Stimulated activated CD8-positive, alpha-beta memory T cell treated with anti-CD3 and anti-CD28 coated beads, Interleukin-7, amount 100 ng/mL, for 4 hours (primary cell): ENCODE results near the gene KCNQ1.

Experiments used
- DNase-seq, 2 donors: peaks; one replicate each; pipeline ENCODE4 v3.0.0-alpha.2; 2020; ENCODE audit warnings: low read depth in 2 of 2

Gene KCNQ1

DNA sequence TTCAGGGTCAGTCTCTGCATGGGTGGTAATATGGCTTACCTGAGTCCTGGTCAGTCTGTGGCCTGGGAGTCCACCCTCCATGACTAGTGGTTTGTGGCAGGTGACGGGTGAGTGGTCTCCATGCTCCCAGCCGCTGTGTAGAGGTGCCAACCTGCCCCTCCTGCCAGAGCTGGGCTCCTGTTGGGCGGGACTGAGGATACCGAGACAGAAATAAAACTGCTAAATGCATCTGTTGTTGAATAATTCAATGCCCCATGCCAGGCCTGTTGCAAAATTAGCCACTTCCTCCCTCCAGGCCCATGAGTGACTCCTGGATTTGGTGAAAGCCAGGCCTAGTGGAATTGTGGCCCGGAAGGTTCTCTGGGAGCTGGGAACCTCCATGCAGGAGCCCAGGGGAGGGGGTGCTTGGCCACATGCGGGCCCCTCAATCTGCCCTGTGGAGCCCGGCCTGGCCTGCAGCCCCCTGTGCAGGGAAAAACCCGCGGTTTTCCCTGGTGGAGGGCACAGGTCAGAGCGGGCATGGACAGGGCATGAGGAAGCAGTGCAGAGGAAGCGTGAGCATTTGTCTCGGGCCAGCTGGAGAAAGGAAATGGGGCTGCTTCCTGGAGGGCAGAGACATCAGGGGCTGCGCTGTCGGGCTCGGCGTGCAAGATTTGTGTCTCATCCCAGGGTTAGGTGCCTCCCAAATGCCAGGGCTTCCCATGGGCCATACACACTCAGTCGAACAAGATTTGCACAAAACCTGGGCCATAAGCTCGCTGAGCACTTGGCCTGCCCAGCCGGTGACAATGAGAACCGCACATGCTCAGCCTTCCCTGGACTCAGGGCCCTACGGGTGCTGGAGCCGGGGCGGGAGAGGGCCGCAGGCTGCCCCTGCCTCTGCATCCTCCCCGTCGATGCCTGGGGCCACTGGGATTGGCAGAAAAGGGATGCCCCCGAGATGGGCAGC lies 66.9 kb downstream of the KCNQ1 start:
- DNase-seq: no peak

DNA sequence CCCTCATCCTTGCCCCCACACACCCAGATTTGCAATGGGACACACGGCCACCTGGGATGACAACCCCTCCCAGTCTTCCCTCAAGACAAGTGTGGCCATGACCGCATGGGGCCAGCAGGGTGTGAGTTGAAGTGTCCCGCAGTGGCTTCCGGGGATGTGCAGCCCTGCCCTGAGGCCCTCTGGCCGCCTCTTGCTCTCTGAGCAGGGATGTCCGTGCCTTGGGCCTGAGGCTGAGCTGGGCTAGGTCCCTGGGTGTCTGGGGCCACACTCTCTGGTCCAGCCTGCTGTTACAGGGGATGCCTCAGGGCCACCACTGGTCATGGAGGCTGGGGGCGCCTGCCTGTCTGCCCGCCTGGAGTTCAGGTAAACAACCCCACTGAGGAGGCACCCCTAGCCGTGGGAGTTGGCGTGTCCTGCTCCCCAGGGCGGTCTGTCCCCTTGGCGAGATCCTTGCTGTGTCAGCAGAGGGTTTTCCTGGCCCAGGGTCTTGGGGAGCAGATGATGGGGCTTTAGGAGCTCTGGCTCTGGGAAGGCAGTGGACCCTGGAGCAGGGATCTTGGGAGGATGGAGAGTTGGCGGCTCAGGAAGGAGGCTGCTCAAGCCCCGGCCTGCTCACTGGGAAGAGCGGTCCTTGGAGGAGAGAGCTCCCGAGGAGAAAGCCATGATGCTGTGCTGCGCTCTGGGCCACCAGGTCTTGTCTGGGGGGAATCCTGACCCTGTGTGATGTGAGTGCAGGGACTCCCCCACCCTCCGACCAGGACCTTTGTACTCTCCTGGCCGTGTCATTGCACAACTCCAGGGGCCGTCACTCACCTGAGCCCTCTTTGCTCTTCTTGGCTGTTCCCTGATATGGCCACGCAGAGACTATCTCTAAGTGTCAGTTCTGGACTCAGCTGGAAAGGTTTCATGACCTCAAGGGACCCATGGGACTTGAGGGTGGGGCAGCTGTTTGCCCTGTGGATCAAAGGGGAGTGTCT lies 67.9 kb downstream of the KCNQ1 start:
- no peak for DNase-seq

DNA sequence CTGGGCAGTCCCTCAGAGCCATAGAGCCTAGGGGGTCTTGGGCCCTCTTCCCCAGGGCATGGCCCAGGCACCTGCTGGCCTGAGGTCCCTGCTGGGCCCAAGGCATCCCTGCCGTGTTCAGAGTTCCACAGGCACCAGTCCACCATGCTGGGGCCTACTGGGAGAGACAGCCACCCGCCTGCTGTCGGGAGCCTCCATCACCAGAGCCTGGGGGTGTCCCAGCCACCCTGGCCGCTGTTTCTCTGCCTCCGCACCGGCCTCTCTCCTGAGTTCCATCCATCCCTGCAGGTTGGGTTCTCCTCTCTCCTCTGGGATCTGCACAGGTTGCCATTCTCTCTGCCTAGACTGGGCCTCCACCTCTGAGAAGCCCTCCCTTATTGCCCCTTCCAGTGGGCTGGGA lies 68.6 kb downstream of the KCNQ1 start:
- DNase-seq: no peak

DNA sequence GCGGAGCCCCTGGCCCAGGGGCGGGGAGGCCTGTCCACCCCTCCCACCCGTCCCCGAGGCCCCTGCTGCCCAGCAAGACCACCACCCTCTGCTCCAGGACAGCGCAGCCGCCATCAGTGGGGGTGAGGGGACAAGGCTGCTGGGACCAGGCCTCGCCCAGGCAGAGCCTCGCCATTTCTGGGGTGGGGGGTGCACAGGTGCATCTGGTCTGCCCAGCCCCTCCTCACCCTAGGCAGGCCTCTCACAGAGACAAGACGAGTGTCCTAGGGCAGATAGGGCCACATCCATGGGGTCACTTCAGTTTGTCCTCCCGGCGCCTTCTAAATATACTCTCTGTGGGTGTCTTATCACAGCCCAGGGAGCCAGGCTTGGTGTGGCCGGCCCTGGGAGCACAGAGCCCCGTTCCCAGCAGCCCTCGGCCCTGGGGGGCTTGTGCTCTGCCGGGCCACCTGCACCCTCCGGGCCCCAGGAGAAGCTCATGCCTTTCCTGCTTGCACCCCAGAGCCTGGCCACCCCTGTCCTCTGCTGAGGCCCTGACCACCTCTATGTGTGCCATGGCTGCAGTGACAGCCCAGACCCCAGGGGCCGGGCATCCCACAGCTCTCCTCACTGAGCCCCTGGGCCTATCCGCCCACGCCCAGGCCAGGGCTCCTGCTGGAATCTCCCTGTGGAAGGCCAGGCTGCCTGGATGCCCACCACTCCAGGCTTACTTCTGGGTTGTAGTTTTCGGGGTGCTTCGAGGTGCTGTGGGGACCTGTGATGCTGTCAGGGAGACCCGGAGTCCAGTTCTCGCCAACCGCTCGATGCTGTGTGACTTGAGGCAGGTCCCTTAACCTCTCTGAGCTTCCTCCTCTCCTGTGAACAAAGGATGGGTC lies 70.8 kb downstream of the KCNQ1 start:
- no peak for DNase-seq

DNA sequence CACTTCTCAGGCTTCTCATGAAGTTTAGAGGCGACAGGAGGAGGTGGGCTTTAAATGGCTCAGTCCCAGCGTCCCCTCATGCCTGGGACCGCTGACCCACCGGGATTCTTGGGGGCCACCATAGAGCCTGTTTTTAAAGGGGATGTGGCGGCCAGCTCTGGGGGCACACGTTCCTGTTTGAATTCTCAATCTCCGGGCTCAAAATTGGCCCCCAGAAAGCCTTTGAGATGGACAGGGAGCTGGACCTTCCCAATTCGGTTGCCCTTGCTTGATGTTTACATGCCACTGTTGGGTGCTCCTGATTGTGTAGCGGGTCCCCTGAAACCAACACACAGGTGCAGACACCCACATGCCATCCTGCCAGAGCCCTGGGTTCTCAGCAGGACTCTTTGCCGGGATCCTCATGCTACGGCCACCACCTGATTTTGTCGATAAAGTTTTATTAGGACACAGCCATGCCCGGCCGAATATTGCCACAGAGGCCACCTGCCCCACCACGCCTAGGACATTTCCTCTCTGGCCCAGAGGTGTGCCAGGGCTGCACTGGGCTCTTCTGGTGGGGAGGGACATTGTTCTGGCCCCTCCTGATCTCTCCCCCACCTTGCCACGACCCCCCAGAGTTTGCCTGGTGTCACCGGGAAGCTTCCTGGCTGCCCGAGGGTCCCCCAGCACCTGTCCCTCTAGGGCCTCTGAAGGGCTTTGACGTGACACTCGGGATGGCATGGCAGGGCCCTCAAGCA lies 71.6 kb downstream of the KCNQ1 start:
- no peak for DNase-seq

DNA sequence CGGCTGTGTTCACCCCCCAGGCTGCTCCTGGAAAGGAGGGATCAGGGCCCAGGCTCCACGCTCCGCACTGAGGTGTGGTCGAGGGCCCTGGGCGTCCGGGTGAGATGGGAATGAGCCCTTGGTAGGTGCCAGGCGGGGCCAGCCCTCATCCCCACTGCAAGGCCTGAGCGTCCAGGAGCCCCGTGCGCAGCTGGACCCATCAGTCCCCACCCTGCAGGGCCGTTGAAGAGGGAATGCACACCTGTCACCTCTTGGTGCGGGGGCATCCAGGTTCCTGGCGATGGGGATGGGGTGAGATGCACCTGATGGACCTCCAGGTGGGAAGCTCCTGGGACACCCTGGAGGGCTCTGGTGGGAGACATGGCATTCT lies 72.2 kb downstream of the KCNQ1 start:
- no peak for DNase-seq

DNA sequence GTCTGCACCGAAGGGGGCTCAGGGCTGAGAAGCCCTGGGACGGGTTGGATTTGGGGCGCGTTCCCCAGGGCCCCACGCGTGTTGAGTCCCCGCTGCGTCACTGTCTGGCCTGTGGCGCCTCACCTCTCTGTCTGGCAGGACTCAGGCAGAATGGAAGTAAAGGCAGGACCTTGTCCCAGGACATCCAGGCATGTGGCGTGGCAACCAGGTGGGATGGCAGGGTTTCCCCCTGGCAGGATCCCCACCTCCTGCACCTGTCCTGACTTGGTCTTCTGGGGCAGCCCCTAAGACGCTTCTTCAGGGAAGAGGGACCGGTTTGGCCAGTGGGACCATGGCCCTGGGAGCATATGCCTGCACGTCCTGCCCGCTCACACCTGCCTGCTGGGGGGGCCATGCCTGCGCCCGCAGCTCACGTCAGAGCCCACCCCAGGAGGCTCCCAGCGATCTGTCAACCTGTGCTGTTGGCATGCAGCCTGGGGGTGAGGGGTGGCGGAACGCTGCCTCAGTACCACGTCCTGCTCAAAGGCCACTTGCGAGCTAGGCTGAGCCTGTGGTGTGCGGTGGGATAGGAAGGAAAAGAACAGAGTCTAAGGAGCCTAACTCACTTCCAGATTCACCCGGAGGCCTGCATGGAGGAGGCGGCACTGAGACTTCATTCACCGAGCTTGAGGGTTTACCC lies 72.7 kb downstream of the KCNQ1 start:
- DNase-seq: no peak

DNA sequence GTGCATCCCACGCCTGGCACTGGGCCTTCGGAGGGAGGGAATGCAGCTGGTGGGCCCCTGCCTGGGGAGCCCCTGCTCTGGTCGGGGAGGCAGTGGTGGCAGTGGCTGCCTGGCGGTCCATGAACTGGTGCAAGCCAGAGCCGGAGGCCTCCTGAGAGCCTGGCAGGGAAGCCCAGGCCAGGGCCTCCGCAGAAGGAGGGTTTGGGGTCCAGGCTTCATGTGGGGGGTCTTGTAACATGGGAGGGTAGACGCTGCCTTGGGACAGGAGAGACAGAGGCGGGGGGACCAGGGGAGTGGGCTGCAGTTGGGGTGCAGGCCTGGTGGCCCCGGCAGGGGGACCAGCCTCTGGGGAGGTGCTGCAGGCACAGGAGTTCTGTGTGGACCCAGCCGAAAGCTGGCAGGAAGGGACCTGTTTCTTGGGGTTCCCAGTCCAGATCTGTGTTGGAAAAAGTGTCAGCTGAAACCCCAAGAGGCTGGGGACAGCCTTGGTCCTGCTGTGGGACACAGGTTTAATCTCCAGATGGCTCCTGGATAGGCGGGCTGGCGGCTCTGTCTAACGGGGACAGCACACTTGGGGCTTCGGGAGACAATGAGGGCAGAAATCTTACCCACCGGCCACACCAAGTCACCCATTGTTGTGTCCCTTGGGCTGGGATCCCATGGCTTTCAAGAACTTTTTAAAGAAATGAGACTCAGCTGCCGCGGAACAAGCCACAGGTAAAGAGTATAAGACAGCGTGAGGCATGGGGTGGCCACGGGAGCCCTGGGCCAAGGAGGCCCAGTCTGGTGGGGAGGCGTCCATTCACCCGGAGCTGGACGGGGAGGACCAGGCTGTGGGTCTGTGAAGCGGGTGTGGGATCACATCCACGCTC lies 73.5 kb downstream of the KCNQ1 start:
- no peak for DNase-seq

DNA sequence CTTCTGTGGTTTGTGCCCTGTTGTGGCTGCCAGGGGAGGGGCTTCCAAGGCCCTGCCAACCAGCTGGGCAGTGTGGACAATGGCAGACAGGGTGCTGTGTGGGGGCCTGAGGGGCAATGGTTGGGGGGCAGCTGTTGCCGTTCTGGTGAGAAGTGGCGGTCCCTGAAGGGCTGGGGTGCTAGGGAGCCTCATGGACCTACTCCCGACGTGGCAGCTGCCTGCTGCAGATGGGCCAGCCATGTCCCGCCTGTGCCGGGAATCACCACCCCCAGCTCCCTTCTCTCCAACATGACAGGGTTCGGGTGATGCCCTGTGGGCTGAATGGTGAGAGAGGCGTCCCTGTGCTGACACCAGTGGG lies 74.2 kb downstream of the KCNQ1 start:
- no peak for DNase-seq

DNA sequence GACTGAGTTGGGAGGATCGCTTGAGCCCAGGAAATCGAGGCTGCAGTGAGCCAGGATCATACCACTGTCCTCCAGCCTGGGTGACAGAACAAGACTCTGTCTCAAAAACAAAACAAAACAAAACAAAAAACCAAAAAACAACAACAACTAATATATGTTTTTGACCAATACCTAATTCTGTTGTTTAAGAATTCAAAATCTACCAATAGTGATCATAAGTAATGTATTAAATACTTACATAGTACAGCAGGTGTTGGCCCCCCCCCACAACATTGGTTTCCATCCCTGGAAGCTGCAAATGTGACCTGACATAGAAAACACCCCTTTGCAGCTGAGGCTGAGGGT lies 74.7 kb downstream of the KCNQ1 start:
- DNase-seq: no peak

DNA sequence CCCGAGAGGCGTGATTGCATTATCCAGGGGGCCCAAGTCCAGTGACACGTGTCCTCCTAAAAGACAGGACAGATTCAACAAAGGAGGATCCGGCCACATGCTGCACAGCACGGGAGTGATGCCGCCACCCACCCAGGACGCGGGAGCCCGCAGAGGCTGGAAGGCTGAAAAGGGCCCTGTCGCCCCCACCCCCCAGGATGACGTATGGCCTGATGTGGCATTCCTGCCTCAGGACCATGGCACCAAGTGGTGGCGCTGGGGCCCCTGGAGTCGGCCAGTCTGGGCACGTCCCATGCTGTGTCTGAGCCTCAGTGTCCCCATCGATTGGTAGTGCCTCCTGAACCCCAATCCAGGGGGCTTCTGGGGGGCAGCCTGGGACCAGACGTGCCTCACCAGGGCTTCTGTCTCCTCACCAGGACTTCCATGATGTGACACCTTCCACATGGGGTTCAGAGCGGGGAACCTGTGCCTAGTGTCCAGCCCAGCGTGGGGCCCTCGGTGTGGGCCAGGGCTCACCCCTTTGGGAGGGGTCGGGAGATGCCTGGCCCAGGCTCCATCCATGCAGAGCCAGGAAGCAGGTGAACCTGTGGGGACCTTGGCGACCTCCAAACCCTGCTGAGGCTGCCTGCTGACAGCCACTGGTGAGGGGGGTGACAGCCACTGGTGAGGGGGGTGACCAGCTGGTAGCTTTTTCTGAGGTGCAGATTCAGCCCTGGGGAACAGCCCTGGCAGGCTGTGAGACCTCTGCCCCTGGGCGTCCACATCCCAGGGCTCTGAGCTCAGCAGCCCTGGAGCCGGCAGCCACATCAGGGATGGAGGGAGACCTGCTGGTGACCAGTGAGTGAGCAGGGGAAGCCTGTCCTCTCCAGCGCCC lies 75.3 kb downstream of the KCNQ1 start:
- DNase-seq: no peak

DNA sequence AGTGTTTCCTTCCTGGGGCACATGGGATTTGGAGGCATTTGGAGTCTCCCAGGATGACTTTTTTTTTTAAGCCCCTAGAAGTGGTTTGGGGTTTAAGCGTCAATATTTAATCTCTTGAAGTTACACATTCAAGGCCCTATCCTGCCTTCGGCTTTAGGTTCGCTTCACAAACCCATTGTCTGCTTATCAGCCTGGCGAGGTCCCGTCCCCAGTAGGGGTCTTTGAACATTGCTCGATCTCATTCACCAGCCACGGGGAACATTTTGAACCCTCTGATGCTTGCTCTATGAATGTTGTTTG lies 75.9 kb downstream of the KCNQ1 start:
- DNase-seq: no peak

DNA sequence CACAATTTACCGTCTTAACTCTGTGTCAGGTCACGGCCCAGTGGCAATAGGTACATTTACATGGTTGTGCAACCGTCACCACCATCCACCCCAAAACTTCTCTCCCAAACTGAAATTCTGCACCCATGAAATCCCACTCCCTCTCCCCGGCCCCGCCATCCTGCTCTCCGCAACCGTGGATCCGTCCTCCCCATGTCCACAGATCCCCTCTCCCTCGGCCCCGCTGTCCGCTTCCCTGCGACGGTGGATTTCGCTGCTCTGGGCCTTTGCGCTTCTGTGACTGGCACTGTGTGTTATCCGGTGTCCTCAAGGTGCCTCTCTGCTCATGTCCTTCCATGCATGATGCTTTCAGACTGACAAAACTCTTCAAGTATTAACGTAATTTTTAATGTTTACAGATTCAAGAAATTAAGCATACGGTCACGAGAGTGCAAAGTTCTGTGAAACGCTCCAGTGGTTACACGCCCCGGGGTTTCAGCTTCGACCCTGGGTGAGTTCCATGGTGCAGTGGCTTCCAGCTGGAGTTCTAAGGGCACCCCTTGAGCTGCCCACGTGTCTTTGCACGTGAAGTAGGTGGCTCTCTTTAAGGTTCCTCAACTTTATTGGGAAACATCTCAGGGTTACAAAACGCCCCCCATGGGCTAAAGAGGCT lies 76.4 kb downstream of the KCNQ1 start:
- DNase-seq: no peak

DNA sequence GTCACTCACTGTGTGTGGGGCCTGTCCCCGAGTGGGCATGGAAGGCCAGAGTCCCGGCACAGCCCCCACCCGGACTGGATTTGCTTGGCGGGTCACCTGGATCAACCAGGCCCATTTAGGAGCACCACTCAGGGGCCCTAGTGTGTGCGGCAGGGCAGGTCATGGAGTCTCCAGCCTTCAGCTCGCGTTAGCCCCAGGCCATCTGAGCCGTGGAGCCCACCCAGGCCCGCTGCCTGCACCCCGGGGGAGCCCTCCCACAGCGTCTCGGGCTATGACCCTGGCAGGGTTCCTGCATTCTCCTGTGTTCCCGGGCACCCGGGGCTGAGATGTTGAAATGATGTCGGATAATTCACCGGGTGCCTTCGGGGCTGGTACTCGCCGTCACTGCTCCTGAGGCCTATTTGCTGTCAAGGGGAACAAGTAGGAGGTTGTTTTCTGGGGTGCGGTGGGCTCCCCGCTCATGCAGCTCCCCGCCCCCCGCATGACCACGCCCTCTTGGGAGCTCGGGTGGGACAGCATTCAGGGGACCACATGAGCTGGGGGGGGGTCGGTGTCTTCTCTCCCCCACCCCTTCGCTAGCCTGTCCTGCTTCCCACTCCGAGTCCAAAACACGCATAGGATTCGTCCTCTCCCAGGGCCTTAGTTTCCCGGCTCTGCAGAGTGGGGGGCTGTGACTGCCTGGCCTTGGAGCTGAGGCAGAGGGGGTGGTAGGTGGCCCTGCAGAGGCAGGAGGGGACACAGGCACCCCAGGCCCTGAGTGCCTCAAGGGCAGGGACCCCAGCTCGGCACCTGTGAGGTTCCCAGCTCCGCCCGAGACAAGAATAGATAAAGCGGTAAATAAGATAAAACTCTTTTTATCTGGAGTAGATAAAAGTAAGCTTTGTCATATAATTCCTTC lies 77.2 kb downstream of the KCNQ1 start:
- no peak for DNase-seq

DNA sequence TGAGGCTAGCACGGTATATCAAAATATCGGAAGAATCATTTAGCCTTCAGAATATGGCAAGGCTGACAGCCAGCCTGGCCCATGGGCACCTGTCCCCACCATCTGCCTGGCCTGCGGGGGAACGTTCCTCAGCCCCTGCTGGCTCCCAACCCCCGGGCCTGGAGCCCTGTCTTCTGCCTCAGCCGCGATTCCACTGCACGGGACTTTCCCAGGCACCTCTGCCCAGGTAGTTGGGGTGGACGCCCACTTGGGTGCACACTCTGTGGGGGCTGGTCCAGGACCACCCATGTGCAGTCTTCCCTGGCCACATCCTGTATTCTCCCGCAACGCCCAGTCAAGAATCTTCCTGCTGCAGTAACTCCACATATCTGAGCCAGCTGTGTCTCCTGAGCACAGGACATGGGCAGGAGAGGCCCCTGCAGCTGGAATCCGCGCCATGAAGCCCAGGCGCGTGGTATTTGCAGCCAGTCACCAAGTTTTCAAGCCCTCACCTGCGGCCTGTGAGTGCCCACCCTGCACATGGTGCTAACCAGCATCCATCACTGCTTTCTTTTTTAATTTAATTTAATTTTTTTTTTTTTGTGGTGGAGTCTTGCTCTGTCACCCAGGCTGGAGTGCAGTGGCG lies 77.9 kb downstream of the KCNQ1 start:
- no peak for DNase-seq

DNA sequence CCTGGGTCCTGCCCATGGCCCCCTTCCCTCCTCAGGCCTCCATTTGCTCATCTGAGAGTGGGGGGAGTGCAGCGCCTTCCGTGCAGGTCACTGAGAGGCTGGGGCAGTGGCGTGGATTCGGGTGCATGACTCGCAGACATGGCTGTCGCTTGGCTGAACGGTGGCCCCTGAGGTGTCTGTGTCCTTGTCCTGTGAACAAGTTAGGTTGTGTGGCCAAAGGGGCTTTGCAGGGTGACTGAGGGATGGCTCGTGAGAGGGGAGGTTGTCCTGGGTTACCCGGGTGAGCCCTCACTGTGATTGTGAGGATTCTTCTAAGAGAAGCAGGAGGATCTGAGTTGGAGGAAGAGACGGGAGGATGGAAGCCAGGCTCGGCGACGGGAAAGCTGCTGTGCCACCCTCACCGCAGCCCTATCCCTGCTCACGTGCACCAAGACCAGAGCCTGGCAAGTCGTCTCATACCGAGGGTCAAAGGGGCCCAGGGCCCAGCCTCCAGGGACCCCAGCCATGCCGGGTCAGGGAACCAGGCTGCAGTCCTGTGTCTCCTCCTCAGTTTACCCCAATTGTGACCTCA lies 79.1 kb downstream of the KCNQ1 start:
- no peak for DNase-seq
